Keratinocyte (primary cell): ENCODE measurements around the gene C16orf96.

Experiments
- CTCF ChIP-seq, 3 experiments: IDR thresholded peaks in 1 of 3; conservative IDR thresholded peaks in 1 of 3; optimal IDR thresholded peaks in 1 of 3; 2 replicates in 2 of 3; 3 replicates in 1 of 3; pipeline versions ENCODE3 to v1.5.1; 2011; ENCODE audit warnings: low read length in 3 of 3, mild to moderate bottlenecking in 3 of 3, moderate library complexity in 2 of 3, control low read depth in 1 of 3, inconsistent platforms in 1 of 3; ENCODE audit not compliant: insufficient read depth in 2 of 3; ENCODE audit errors: extremely low read depth in 1 of 3
- EZH2 ChIP-seq: IDR thresholded peaks from one replicate; pipeline ENCODE4 v1.6.1; 2012; ENCODE audit warnings: inconsistent platforms, mild to moderate bottlenecking, low read length, moderate library complexity

DNA sequence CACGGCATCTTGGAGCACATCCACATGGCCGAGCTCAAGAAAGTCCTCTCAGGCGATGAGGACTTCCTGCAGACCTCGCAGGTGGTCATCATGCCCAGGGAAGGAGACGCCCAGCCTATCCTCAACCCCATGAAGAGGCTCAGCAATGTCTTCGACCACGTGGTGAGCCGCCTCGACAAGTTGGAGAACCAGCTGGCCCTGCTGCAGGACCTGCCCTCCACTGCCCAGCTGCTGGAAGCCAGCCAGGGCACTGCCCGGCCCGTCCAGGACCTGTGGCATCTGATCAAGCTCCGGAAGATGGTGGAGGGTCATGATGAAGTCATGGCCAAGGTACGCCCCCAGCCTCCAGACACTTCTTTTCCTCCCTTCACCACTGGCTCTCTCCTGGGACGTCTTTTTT, 440 bp downstream of the C16orf96 start:
- TF ChIP-seq CTCF (optimal IDR thresholded peaks at IDR 0.05 in 1 of 3, IDR thresholded peaks at IDR 0.05 in 1 of 3, conservative IDR thresholded peaks at IDR 0.05 in 1 of 3; ENCODE audit: extremely low read depth in 1 of 3, insufficient read depth in 2 of 3, low read length in 3 of 3): no peak
- TF ChIP-seq EZH2: no peak
